ENCODE results near the gene STEAP3. TPM values are rescaled to one million over a fixed set of nuclear protein-coding genes. Genes with fewer than 3 reads are reported as not detected.

STEAP3 gene
- total RNA-seq, 1 donor from 2014 or later: 0.94 TPM

GRCh38 chr2:119201815-119202214 lies 21.8 kb upstream of the STEAP3 start:
- peaks cover 43% of the 10 kb centered on the region for H3K27me3 Mint-ChIP-seq (ENCODE audit: low read depth)
- no peaks in the 10 kb centered on the region for H3K36me3 Mint-ChIP-seq
- no peak overlapping the region for H3K27ac Mint-ChIP-seq
- DNase-seq (ENCODE audit: low spot score in 2 of 2, unreplicated experiment in 2 of 2): no peak
- no peak overlapping the region for H3K4me3 Mint-ChIP-seq
- TF ChIP-seq, protein P1, sequence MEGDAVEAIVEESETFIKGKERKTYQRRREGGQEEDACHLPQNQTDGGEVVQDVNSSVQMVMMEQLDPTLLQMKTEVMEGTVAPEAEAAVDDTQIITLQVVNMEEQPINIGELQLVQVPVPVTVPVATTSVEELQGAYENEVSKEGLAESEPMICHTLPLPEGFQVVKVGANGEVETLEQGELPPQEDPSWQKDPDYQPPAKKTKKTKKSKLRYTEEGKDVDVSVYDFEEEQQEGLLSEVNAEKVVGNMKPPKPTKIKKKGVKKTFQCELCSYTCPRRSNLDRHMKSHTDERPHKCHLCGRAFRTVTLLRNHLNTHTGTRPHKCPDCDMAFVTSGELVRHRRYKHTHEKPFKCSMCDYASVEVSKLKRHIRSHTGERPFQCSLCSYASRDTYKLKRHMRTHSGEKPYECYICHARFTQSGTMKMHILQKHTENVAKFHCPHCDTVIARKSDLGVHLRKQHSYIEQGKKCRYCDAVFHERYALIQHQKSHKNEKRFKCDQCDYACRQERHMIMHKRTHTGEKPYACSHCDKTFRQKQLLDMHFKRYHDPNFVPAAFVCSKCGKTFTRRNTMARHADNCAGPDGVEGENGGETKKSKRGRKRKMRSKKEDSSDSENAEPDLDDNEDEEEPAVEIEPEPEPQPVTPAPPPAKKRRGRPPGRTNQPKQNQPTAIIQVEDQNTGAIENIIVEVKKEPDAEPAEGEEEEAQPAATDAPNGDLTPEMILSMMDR (IDR thresholded peaks at IDR 0.05; ENCODE audit: unreplicated experiment): no peak
- peaks cover 5% of the 10 kb centered on the region for H3K4me1 Mint-ChIP-seq
- H3K9me3 Mint-ChIP-seq: no peaks in the 10 kb centered on the region

DNA sequence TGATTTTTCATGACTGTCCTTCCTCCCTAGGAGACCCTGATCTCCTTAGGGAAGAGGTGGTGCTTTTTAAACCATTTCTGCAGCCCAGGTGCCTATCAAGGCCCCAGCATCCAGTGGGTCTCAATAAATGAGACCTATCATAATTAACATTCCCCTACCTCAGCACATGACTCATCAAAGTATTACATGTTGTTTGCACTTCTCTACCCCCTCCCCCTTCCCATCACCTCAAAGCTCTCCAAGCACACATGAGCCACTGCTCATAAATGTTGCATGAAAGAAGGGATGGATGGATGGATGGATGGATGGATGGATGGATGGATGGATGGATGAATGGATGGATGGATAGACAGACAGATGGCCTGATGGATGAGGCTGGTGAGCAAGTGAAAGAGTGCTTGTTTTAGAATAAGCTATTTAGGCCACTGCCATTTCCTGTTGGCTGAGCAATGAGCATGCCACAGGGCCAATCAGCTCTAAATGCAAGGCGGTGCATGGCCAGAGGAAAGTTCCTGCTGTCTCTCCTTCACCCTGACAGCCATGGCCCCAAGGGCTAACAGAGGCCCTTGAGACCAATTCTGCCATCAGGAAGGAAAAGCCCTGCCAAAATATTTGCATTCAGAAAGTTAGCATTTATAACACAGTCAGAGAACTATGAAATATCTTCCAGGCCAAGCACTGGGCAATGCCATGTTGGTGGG lies 20.9 kb upstream of the STEAP3 start:
- H3K27me3 Mint-ChIP-seq (ENCODE audit: low read depth): peaks cover 35% of the 10 kb centered on the region
- no peaks in the 10 kb centered on the region for H3K36me3 Mint-ChIP-seq
- H3K4me1 Mint-ChIP-seq: peaks cover 5% of the 10 kb centered on the region
- no peak overlapping the region for H3K4me3 Mint-ChIP-seq
- TF ChIP-seq, protein P1 (IDR thresholded peaks at IDR 0.05; ENCODE audit: unreplicated experiment): no peak
- no peaks in the 10 kb centered on the region for H3K9me3 Mint-ChIP-seq
- no peak overlapping the region for H3K27ac Mint-ChIP-seq
- DNase-seq (ENCODE audit: low spot score in 2 of 2, unreplicated experiment in 2 of 2): no peak

GRCh38 chr2:119204525-119204924 lies 19.1 kb upstream of the STEAP3 start:
- Mint-ChIP-seq H3K36me3 (no peaks in the 10 kb centered on the region), H3K4me1 (no peaks in the 10 kb centered on the region), H3K4me3 (no peak overlapping the region), H3K27ac (no peak overlapping the region), H3K9me3 (no peaks in the 10 kb centered on the region), H3K27me3 (ENCODE audit: low read depth) (peaks cover 35% of the 10 kb centered on the region)
- DNase-seq (ENCODE audit: low spot score in 2 of 2, unreplicated experiment in 2 of 2): no peak
- TF ChIP-seq, protein P1 (IDR thresholded peaks at IDR 0.05; ENCODE audit: unreplicated experiment): no peak

DNA sequence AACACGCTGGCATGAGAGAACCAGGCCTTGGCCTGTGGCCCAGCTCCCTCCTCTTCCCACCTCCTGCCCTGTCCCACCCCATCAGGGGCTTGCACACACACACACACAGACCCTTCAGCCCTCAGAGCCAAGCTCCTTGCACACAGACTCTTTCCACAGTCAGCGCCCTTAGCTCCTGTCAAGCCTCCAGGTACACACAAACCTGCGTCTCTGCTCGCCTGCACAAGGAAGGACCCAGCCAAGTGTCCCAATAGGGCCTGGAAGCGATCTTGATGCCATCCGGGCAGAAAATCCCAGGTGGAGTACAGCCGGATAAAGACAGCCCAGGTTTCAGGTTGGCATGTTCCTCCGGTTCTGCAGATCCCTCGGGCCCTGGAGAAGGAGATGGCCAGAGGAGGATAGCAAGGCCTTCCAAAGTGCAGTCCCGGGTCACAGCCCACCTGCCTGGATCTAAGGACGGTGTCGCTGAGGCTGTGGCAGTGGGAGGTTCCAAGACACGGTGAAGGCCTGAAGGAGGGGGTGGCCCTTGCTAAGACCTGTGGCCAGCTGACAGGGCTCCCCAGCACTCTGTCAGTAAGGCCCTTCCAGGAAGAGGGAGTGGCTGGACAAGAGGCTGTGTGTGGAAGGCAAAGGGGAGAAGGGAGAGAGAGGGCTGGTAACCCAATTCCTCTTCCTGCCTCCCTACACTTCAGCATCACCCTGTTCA lies 18.5 kb upstream of the STEAP3 start:
- Mint-ChIP-seq H3K36me3 (no peaks in the 10 kb centered on the region), H3K27me3 (ENCODE audit: low read depth) (peaks cover 36% of the 10 kb centered on the region), H3K27ac (no peak overlapping the region), H3K4me1 (no peaks in the 10 kb centered on the region), H3K9me3 (no peaks in the 10 kb centered on the region), H3K4me3 (no peak overlapping the region)
- DNase-seq (ENCODE audit: low spot score in 2 of 2, unreplicated experiment in 2 of 2): no peak
- TF ChIP-seq, protein P1 (IDR thresholded peaks at IDR 0.05; ENCODE audit: unreplicated experiment): no peak

- Mint-ChIP-seq H3K27me3 (ENCODE audit: low read depth) (peaks cover 37% of the 10 kb centered on the region), H3K4me1 (no peaks in the 10 kb centered on the region), H3K36me3 (no peaks in the 10 kb centered on the region), H3K9me3 (no peaks in the 10 kb centered on the region), H3K27ac (no peak overlapping the region), H3K4me3 (no peak overlapping the region)
- TF ChIP-seq, protein P1 (IDR thresholded peaks at IDR 0.05; ENCODE audit: unreplicated experiment): no peak
- DNase-seq (ENCODE audit: low spot score in 2 of 2, unreplicated experiment in 2 of 2): no peak
Measured at GRCh38 chr2:119206201-119206600, 17.4 kb upstream of the STEAP3 start.

Measured in mesothelial cell of epicardium (in vitro differentiated cells).